HG03432 (cell line): ENCODE results near the gene MUC21.

Experiments
- ATAC-seq: cut with Tn5 transposase; IDR thresholded peaks from one replicate; pipeline ENCODE4 v1.9.1; 2021; ENCODE audit warnings: mild to moderate bottlenecking, moderate library complexity; ENCODE audit not compliant: unreplicated experiment

The MUC21 gene

DNA sequence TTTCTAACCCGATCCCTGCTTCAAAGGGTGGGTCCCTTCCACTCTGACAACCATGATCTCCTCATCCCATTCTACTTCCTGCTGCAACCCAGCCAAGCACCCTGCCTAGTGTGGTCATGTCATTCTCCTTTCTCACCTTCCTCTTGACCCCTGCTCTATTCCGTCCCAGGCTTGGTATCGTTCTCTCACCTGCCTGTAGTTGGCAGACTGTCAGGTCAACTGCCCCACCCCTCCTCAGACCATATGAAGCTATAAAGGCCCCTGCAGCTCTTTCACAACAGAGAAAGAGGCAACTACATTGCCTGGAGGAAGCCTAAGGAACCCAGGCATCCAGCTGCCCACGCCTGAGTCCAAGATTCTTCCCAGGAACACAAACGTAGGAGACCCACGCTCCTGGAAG is at the start of gene MUC21:
Gene MUC21 (plus strand): TSS at position 280 of the 400 bp plus-strand sequence. CDS start 241 bp downstream, outside the sequence.
- ATAC-seq, result no peak

DNA sequence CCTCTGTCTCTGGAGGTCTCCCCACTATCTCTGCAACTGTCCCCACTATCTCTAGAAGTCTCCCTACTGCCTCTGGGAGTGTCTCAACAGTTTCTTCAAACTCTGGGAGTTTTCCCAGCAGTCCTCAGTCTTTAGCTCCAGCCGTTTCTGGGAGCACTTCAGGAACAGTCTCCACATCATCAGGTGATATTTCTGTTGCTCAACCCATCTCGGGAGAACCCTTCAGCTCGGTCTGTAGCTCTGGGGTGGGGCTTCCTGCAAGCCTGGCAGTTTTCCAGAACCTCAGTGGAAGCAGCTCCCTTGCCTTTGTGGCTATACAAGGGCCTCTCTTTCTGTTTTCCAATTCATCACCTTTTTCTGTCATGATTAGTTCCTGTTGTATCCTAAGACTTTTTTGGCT is 48.5 kb upstream of the MUC21 start:
- no peak for ATAC-seq

DNA sequence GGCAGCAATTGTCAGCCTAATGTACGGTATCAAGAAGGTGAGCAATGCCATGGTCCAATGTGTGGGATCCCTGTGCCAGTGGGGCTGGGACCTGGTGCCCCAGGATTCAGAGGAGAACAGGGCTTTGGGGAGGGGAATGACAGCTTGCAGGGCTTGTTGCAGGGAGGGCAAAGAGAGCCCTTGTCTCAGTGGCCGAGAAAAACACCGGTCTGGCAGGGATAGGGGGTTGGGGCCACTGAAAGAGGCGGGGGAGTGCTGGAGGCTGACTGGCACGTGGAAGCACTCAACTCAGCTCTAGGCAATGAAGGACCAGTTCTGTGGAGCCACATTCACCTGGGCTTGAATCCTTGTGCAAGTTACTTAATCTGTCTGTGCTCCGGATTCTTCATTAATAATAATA is 46.3 kb upstream of the MUC21 start:
- ATAC-seq, result no peak

DNA sequence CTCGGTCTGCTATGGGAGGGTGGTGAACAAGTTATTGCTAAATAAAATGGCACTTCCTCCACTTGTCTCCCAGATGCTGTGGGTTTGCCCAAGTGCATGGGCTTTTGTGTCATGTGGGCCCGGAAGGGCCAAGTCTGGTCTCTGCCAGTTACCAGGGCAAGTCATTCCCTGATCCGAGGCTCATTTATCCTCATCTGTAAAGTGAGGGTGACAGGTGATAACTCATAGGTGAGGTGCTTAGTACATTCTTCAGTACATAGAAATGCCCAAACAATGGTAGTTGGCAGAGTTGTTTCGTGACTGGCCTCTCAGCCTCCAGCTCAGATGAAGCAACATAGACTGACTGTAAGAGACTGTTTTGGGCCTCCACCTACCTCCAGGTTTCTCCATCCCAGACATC is 44.8 kb upstream of the MUC21 start:
- ATAC-seq, result no peak

DNA sequence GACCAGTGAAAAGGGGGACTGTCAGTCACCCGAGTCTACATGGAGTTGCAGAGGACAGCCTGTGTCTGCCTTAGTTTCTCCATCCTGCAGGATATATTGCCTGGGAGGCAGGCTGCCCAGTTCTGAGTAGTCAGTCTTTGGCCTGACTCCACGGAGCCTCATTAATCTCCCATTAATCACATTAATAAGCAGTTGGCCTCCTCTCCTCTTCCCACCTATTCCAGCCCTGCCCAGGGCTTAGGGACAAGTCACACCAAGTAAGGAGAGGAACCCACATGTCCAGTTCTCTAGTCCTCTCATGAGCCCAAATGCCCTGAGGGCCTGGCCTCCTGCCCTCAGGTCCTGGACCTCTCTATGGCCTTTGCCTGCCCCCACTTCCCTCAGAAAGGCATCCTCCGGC is 44.0 kb upstream of the MUC21 start:
- ATAC-seq, result no peak

DNA sequence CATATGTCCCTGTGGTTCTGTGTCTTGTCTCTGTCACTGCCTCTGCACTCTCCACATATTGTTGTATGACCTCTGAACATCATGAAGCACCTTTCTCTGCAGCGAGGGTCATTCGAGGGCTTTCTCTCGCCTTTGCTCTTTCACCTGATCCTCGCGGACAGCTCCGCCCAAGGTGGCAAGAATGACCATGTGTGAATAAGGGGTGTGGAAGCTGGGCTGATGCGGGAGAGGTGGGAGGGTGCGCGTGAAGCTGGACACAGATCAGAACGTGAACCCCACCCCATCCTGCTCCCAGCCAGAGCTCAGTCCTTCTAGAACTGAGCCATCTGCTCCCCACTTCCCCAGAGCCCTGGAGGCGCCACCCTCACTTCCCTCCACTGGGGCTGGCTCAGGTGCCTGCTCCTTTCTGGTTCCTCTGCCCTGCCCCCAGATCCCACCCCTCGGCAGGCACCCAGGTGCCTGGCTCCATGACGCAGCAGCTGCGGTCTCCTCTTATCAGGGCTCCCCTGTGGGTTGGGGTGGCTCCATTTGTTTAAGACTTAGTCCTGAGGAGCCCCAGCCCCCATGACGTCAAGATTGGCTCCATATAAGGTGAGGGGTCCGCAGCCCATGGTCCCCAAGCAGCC is 43.0 kb upstream of the MUC21 start, which contains the start of gene MUCL3:
Gene MUCL3 (plus strand): TSS at position 613 of the 626 bp plus-strand sequence. CDS start 27 bp downstream, outside the sequence.
- ATAC-seq, result no peak

DNA sequence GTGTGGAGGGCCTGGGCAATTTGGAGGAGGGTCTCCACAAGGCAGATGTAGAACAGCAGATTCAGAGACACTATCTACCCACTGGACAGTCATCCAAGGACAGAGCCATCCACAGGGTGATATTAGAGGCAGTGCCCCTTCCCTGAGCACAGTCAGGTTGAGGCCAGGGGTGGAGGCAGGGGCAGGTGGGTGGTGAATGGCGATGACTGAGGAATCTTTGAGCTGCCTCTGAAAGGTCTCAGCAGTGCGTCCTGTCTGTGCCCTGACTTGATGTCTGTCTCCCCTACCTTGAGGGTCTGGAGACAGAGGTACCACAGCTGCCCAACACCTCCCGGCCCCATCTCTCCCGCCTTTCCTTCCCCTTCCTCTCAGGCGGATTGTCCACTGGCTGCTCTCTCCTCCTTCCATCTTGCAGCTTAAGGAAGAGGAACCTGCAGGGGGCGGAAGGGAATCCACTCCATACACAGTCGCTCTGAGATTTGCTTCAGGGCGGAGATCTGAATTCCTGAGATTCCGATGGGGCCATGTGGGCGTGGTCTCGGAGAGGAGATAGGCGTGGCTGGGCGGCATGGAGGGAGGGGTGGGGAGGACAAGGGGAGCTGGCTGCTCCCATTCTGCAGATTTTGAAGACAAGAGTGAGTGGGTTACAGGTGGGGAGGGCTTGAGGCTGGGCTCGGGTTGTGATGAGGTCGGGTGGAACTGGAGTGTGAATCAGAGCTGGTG is 41.0 kb upstream of the MUC21 start:
- no peak for ATAC-seq

DNA sequence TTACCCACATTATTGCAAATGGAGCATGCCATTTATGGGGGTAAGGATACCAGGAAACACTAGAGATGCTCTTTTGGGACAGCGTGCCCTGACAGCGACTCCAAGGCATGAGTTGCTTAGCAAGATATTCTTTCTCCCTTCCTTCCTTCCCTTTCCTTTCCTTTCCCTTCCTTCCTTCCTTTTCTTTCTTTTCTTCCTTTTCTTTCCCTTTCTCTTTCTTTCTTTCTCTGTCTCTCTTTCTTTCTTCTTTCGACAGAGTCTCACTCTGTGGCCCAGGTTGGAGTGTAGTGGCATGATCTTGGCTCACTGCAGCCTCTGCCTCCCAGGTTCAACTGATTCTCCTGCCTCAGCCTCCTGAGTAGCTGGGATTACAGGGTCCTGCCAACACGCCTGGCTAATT is 39.5 kb upstream of the MUC21 start:
- no peak for ATAC-seq

DNA sequence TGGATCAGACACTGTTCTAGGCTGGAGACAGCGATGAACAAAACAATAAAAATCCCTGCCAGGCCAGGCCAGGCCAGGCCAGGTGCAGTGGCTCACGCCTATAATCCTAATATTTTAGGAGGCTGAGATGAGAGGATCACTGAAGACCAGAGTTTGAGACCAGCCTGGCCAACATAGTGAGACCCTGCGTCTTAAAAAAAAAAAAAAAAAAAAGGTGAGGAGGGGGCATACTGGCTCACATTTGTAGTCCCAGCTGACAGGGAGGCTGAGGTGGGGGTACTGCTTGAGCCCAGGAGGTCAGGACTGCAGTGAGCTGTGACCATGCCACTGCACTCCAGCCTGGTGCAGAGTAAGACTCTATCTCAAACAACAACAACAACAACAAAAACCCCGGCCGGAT is 38.2 kb upstream of the MUC21 start:
- no peak for ATAC-seq

DNA sequence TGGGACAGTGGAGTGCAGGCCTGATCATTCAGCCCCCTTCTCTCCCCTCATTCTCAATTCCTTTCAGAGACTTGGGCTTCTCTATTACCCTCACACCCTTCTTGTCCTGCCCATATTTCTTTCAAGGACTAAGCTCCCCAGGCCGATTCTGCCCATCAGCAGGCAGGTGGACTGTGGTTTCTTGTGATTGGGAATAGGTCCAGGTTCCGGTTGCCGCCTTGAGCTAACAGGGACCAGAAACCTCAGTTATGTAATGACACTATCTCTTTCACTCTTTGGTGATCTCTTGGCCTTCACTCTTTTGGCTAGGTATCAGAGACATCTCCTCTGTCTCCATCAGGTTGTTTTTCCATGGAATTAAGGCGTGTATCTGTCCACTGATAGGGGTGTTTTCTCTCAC is 36.3 kb upstream of the MUC21 start:
- ATAC-seq, result no peak

DNA sequence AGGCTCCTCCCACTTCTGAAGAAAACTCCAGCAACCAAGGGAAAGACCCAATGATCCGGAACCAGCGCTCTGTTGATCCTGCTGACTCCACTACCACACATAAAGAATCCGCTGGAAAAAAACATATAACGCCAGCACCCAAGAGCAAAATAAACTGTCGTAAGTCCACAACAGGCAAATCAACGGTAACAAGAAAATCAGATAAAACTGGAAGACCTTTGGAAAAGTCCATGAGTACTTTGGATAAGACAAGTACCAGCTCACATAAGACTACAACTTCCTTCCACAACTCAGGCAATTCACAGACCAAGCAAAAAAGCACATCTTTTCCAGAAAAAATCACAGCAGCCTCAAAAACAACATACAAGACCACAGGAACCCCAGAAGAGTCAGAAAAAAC is 34.7 kb upstream of the MUC21 start:
- ATAC-seq, result no peak

DNA sequence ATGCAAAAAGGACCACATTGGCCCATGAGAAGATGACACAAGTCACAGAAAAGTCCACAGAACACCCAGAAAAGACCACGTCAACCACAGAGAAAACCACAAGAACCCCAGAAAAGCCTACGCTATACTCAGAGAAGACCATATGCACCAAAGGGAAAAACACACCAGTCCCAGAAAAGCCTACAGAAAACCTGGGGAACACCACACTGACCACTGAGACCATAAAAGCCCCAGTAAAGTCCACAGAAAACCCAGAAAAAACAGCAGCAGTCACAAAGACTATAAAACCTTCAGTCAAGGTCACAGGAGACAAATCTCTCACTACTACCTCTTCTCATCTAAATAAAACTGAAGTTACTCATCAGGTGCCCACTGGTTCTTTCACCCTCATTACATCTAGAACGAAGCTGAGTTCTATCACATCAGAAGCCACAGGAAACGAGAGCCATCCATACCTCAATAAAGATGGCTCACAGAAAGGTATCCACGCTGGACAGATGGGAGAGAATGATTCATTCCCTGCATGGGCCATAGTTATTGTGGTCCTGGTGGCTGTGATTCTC is 31.5 kb upstream of the MUC21 start:
- no peak for ATAC-seq

DNA sequence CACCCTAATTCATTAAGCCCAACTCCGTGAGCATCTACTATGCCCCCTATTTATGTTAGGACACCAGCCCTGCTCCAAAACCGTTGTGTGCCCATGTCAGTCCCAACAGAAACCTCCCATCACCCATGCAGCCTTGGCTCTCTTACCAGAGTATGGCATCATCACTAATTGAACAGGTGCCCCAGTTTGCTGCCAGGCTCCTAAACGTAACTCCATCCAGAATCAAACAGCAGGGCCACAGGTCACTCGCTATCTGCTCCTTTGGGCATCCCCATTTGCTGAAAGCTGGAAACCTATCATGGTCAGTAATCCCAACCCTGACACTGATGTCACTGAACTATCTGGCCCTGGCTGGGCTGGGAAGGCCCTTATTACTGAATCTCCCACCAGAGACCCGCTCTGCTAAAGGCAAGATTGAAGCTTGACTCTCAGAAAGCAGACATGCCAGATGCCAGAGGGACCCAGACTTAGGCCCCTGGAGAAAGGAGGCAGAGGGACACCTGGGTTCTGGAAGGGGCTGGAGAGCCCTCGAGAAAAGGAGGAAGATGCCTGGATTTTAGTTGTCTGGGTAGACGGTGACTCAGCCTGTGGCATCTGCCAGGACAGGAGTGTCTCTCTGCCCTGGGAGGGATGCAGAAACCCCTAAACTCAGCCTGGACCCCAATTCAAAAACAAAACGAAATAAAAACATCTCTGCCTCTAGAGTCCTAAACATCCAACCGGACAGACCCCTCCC is 28.7 kb upstream of the MUC21 start:
- ATAC-seq, result no peak

DNA sequence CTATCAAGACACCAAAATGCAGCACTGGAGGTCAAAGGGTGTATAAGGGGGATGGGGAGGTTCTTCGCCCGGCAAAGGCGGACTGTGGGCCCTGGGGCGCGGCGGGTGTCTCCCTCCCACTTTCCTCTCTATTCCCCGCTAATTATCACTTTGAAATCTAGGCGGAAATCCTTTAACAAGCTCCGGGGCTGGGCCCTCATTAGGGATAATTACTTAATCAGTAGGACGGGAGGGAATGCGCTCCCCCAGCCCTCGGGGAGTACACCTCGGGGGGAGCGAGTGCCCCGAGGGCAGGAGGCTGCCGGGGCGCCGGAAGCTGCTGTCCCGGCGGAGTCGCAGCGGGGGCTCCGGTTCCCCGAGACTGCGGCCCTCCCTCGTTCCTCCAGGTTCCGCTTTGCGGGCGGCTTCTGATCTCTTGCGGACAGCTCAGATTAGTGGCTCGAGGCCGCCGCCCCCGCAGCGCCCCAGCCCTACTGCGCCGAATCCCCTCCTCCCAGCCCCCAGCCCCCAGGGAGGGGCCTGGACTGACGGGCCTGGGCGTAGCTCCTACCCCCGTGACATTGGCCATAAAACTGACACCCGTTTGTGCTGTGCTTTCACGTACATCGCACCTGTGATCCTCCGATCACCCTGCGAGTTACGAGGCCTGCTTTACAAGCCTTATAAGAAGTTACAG is 28.0 kb upstream of the MUC21 start:
- ATAC-seq, result peak; percentile 58

DNA sequence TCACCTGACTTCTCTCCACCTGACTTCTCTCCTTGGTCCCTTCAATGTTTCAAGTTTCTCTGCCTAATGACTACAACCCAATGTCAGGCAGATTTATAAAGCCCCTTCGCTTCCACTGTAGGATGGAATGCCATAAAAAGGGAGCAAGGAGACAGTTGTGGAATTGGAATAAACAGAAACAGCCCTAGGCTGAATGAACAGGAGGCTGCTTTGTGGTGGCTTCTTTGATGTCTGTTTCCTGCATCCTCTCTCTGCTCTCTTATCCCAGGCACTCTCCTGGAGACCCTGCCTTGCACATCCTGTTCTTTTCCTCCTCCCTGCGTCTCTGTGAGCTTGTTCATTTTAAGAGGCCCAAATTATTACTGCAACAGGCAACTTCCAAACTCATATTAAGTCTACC is 25.8 kb upstream of the MUC21 start:
- ATAC-seq, result no peak

DNA sequence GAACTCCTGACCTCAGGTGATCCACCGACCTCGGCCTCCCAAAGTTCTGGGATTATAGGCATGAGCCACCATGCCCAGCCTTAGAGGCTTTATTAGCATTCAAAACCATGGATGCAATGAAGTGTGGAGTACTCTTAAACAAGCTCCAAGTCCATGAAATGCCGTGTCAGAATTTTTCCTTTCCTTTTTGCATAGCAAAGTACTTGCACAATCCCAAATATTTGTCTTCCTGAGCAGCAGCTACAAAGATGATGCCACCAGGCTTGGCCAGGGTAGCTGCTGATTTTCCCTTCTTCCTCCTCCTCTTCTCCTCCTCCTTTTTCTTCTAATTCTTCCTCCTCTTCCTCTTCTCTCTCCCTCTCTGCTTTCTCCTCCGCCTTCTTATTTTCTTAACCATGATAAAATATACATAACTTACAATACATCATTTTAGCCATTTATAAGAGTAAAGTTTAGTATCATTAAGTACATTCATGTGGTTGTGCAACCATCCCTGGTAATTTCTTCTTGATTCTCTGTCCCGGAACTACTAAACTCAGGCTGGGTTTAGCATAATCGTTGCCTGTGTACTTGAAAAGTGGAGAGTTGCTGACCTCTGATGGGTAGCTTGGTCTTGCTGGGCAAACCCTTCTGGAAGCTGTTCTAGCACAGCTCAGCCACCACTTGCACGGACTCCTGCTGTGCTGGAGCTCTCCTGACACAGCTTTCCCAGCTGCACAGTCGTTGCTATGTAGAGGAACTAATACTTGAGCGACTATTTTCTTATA is 22.4 kb upstream of the MUC21 start:
- ATAC-seq, result no peak

DNA sequence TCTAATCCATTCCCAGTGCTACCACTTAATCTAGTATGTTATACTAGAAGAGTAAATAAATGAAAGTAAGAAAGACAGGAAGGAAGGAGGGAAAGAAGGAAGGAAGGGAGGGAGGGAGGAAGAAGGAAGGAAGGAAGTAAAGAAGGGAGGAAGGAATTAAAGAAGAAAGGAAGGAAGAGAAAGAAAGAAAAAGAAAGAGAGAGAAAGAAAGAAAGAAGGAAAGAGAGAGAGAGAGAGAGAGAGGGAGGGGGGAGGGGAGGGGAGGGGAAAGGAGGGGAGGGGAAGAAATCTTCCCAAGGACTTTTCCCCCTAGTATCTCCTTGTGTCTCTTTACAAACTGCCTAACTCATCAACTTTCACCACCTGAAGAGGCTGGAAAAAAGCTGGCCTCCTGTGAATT is 20.8 kb upstream of the MUC21 start:
- no peak for ATAC-seq

DNA sequence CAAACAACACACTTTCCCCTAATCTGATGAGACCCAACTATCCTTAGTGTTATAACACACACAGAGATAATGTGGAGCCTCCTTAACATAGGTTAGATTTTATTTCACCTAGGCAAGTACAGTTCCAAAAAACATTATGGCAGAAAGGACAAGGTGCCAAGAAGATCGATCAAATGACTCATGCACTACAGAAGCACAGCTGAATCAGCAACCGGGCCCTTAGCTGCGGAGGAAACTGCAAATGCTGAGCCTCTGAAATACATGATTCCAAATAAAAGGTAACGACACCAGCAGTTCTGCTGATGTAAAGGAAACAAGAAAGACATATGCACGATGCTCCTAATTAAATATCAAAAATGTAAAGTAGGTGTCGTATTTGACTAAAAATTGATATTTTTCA is 19.9 kb upstream of the MUC21 start:
- no peak for ATAC-seq

DNA sequence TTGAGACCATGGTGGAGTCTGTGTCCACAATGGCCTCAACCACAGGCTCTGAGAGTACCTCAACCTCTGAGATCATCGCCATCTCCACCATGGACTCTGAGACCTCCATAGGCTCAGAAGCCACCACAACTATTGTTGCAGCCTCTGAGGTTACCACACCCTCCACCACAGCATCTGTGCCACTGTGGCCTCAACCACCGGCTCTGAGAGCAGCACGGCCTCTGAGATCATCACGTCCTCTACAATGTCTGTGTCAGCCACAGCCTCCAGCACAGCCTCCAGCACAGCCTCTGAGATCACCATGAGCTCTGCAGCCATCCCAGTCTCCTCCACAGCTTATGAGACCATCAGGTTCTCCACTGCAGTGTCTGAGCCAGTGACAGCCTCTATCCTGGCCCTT is 19.4 kb upstream of the MUC21 start:
- no peak for ATAC-seq

DNA sequence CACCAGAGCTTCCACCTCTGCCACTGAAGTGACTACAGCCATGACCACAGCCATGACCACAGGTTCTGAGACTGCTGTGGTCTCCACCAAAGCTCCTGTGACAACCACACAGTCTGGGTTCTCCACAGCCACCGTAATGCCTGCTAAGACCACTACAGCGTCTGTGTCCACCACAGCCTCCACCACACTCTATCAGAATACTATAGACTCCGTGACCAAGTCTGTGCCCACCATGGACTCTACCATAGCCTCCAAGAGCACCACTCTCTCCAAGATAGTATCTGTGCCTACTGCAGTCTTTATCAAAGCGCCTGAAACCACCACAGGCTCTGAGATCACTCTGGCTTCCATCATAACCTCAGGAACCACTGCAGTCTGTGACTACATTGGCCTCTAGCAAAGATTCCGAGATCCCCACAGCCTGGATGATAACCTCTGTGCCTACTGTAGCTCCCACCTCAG is 18.3 kb upstream of the MUC21 start:
- no peak for ATAC-seq
